PC-3 (cell line): ENCODE measurements around the gene BDKRB2. TPM values are rescaled to one million over a fixed set of nuclear protein-coding genes. Genes with fewer than 3 reads are reported as not detected.

ENCODE experiments used
- ATAC-seq: fragments of 200-7000 bp; cut with Tn5 transposase; 2 replicates; pipeline ENCODE4 v1.9.1; 2020; ENCODE audit warnings: mild to moderate bottlenecking, moderate library complexity
- BruUV-seq: library from RNA; stranded (reverse); fragments of 400-500 nt; replicated peaks from 2 replicates; lab custom pipeline; 2021; lab: Mats Ljungman, UMichigan
- CTCF ChIA-PET: fragments of 300-600 bp; sonication (Branson Sonifier 250); formaldehyde crosslinking; loops from one replicate; lab custom pipeline; 2022; ENCODE audit warnings: antibody characterized with exemption; lab: Charles Lee
- POLR2A ChIA-PET: fragments of 300-600 bp; sonication (Branson Sonifier 250); formaldehyde crosslinking; loops from one replicate; lab custom pipeline; 2022; ENCODE audit warnings: antibody characterized with exemption; ENCODE audit not compliant: unreplicated experiment; lab: Charles Lee
- DNase-seq: peaks from one replicate; pipeline ENCODE4 v3.0.0-alpha.2; 2015
- H2AFZ ChIP-seq: fragments of 300-600 bp; sonication (generic); 2 replicates; pipeline ENCODE4 v1.6.0; 2016; ENCODE audit warnings: antibody characterized with exemption, low read length
- H3F3A ChIP-seq: fragments of 300-600 bp; sonication (generic); one replicate; pipeline ENCODE4 v1.6.0; 2017; ENCODE audit warnings: antibody characterized with exemption, low read length, control low read depth, mild to moderate bottlenecking; ENCODE audit not compliant: unreplicated experiment
- H3K27ac ChIP-seq: fragments of 300-600 bp; sonication (generic); 2 replicates; pipeline ENCODE4 v1.5.1; 2016; ENCODE audit warnings: mild to moderate bottlenecking, low read length
- H3K27me3 ChIP-seq: fragments of 300-600 bp; sonication (generic); 2 replicates; pipeline ENCODE4 v1.6.1; 2016; ENCODE audit warnings: low read length, mixed read lengths
- H3K36me3 ChIP-seq: fragments of 300-600 bp; sonication (generic); 2 replicates; pipeline ENCODE4 v1.6.1; 2016; ENCODE audit warnings: low read depth, mixed run types, low read length, mixed read lengths
- H3K4me1 ChIP-seq: fragments of 300-600 bp; sonication (generic); 2 replicates; pipeline ENCODE4 v1.5.1; 2016; ENCODE audit warnings: low read length; ENCODE audit not compliant: insufficient read depth
- H3K4me2 ChIP-seq: fragments of 300-600 bp; sonication (generic); 2 replicates; pipeline ENCODE4 v1.6.0; 2016; ENCODE audit warnings: low read length
- H3K4me3 ChIP-seq: fragments of 300-600 bp; sonication (generic); 2 replicates; pipeline ENCODE4 v1.5.1; 2016; ENCODE audit warnings: mild to moderate bottlenecking, low read length, mixed read lengths
- H3K79me2 ChIP-seq: fragments of 300-600 bp; sonication (generic); 2 replicates; pipeline ENCODE4 v1.6.1; 2017; ENCODE audit warnings: low read length, mixed read lengths
- H3K9ac ChIP-seq: fragments of 300-600 bp; sonication (generic); 2 replicates; pipeline ENCODE4 v1.6.0; 2016; ENCODE audit warnings: mild to moderate bottlenecking, low read length
- H3K9me2 ChIP-seq: fragments of 300-600 bp; sonication (generic); replicated peaks from 2 replicates; pipeline ENCODE4 v1.6.1; 2016; ENCODE audit warnings: mixed run types, low read length, mixed read lengths
- H3K9me3 ChIP-seq: fragments of 300-600 bp; sonication (generic); 2 replicates; pipeline ENCODE4 v1.6.1; 2016; ENCODE audit warnings: low read length, mixed read lengths
- H4K20me1 ChIP-seq: fragments of 300-600 bp; sonication (generic); 2 replicates; pipeline ENCODE4 v1.6.1; 2016; ENCODE audit warnings: low read length, mixed read lengths
- CTCF ChIP-seq: fragments of 300-600 bp; sonication (generic); conservative IDR thresholded peaks from 2 replicates; pipeline ENCODE4 v1.5.1; 2017; ENCODE audit warnings: antibody characterized with exemption, low read depth, mild to moderate bottlenecking, low read length
- EZH2 ChIP-seq: fragments of 300-600 bp; sonication (generic); IDR thresholded peaks from one replicate; pipeline ENCODE4 v1.6.1; 2017; ENCODE audit warnings: antibody characterized with exemption, mild to moderate bottlenecking, low read length; ENCODE audit not compliant: unreplicated experiment
- EZH2phosphoT487 ChIP-seq: fragments of 300-600 bp; sonication (generic); IDR thresholded peaks from 2 replicates; pipeline ENCODE4 v1.6.1; 2018; ENCODE audit warnings: mild to moderate bottlenecking, antibody characterized with exemption, low read length, borderline replicate concordance
- intact Hi-C: fragments of 100-400 bp; cut with micrococcal nuclease; formaldehyde crosslinking; loops from 2 replicates; pipeline ENCODE4 v1.9.0; 2023
- total RNA-seq: library from RNA; depleted of rRNA; stranded (reverse); fragments of >200 nt; gene quantifications from 2 replicates; pipeline ENCODE4 v1.2.3, GENCODE V29; 2014

Gene BDKRB2
- total RNA-seq, 1 experiment from 2014 or later = 0.07 TPM

- DNase-seq = no peak
- ChIA-PET CTCF (no interaction called here), POLR2A (no interaction called here)
- Histone ChIP-seq H3K9me2 (no peaks in the 10 kb centered on the region), H3K4me3 (no peak overlapping the region), H3F3A (no peaks in the 10 kb centered on the region), H2AFZ (no peak overlapping the region), H3K27ac (no peak overlapping the region), H4K20me1 (no peaks in the 10 kb centered on the region), H3K4me1 (no peaks in the 10 kb centered on the region), H3K79me2 (no peaks in the 10 kb centered on the region), H3K4me2 (no peak overlapping the region), H3K27me3 (peaks cover 20% of the 10 kb centered on the region; the same call in 1 of the 2 replicates), H3K36me3 (no peaks in the 10 kb centered on the region), H3K9ac (no peak overlapping the region), H3K9me3 (no peaks in the 10 kb centered on the region)
- ATAC-seq = no peak
- intact Hi-C loops = no loop called here
- no peak for TF ChIP-seq EZH2phosphoT487
- no peak for TF ChIP-seq EZH2
- no peak for TF ChIP-seq CTCF
- BruUV-seq = no TSS peak
Observed at GRCh38 chr14:96176275-96176674, 28.4 kb upstream of the BDKRB2 start.

GRCh38 chr14:96176811-96177211 lies 27.8 kb upstream of the BDKRB2 start:
- Histone ChIP-seq H3K9me3 (no peaks in the 10 kb centered on the region), H3K9me2 (no peaks in the 10 kb centered on the region), H2AFZ (no peak overlapping the region), H3K27ac (no peak overlapping the region), H3K27me3 (peaks cover 15% of the 10 kb centered on the region; the same call in 1 of the 2 replicates), H3K4me1 (no peaks in the 10 kb centered on the region), H3K4me3 (no peak overlapping the region), H3K36me3 (no peaks in the 10 kb centered on the region), H3F3A (no peaks in the 10 kb centered on the region), H4K20me1 (no peaks in the 10 kb centered on the region), H3K4me2 (no peak overlapping the region), H3K79me2 (no peaks in the 10 kb centered on the region), H3K9ac (no peak overlapping the region)
- intact Hi-C loops = no loop called here
- POLR2A ChIA-PET = no interaction called here
- CTCF ChIA-PET = no interaction called here
- no peak for DNase-seq
- TF ChIP-seq EZH2 = no peak
- TF ChIP-seq EZH2phosphoT487 = no peak
- TF ChIP-seq CTCF = no peak
- no TSS peak for BruUV-seq
- ATAC-seq = no peak

- H3K27ac ChIP-seq = no peak overlapping the region
Observed at GRCh38 chr14:96177766-96178375, 26.8 kb upstream of the BDKRB2 start.

More at GRCh38 chr14:96177766-96178375, 26.8 kb upstream of the BDKRB2 start:
- no peak for TF ChIP-seq CTCF
- TF ChIP-seq EZH2 = no peak
- TF ChIP-seq EZH2phosphoT487 = no peak
- no peaks in the 10 kb centered on the region for H3F3A ChIP-seq
- CTCF ChIA-PET = no interaction called here
- peaks cover 19% of the 10 kb centered on the region; the same call in 1 of the 2 replicates for H3K27me3 ChIP-seq
- no peaks in the 10 kb centered on the region for H4K20me1 ChIP-seq
- no peak overlapping the region for H2AFZ ChIP-seq
- DNase-seq = no peak
- BruUV-seq = no TSS peak
- ATAC-seq = no peak
- H3K79me2 ChIP-seq = no peaks in the 10 kb centered on the region
- no peaks in the 10 kb centered on the region for H3K4me1 ChIP-seq
- H3K9me3 ChIP-seq = no peaks in the 10 kb centered on the region
- no peak overlapping the region for H3K4me2 ChIP-seq
- H3K9me2 ChIP-seq = no peaks in the 10 kb centered on the region
- intact Hi-C loops = no loop called here
- no peaks in the 10 kb centered on the region for H3K36me3 ChIP-seq
- POLR2A ChIA-PET = no interaction called here
- H3K4me3 ChIP-seq = no peak overlapping the region
- no peak overlapping the region for H3K9ac ChIP-seq
